Heart left ventricle (tissue), 13 donors: Measurements from ENCODE around the gene ZNF674.

ENCODE experiments used
- CTCF ChIP-seq, 12 donors: fragments of 200-600 bp; sonication (generic) in 4 of 12; IDR thresholded peaks; one replicate each; pipeline versions ENCODE4 v1.5.0 to v1.8.0; 2018 to 2022; ENCODE audit warnings: antibody characterized with exemption in 12 of 12, mild to moderate bottlenecking in 5 of 12
- POLR2A ChIP-seq, 2 donors: fragments of 450-650 bp; IDR thresholded peaks; one replicate each; pipeline ENCODE4 v1.6.1; 2017; ENCODE audit warnings: antibody characterized with exemption in 2 of 2, mild to moderate bottlenecking in 2 of 2, moderate library complexity in 2 of 2
- donor health status: ischemic (EF 13 %, LVEDD 7.1; RV severe dilation, severe dysfunction).
- donor health status: DM: no; HTN: yes; CAD: no.
- donor health status: DM: no; HTN: no; CAD: no.
- donor health status: ischemic (EF 25% LVEDD 6.9; RV normal size, moderate dysfunction).
- donor health status: ischemic (EF 25% LVEDD 5.7; RV mildly dilated, moderate dysfunction).
- donor health status: ischemic (EF 35%, LVEDD 5.7; RV mildly dilated, moderate dysfunction).
- donor health status: nonischemic (EF 11% LVEDD 7.7; RV severe dilation, severe dysfunction).
- donor health status: DM: yes; HTN: yes; CAD: no.
- donor health status: PGD.
- donor health status: ischemic (EF 29% LVEDD 5.4; RV normal size, mild dysfunction).
- donor health status: nonischemic (EF 23%, LVEDD 6.1; RV moderate dilation, normal function).

- peak in 11 of 12 donors; percentile 10 to 48 (median 26) for TF ChIP-seq CTCF (IDR thresholded peaks at IDR 0.05)
- peak in 1 of 2 donors; percentile 60 for TF ChIP-seq POLR2A (IDR thresholded peaks at IDR 0.05)
These were observed at the start of gene ZNF674 for GRCh38 chrX:46545111-46546005.
